ENCODE data around the gene PPP2R3B. TPM values are rescaled to one million over a fixed set of nuclear protein-coding genes. Genes with fewer than 3 reads are reported as not detected.

Gene PPP2R3B
- total and polyA plus RNA-seq, 2 of the 13 experiments (the other 11 are each of a cell fraction or from before 2014, with no cell fraction given): 17.0 to 21.4 TPM

GRCh38 chrX:387729-388128 lies 1.0 kb upstream of the PPP2R3B start:
- peak overlapping the region; percentile 100 for H3K9ac ChIP-seq (ENCODE audit: insufficient read depth, low read depth, low read length)
- peaks cover 21% of the 10 kb centered on the region for H3K4me1 ChIP-seq (ENCODE audit: insufficient read depth, low read length)
- no peaks in the 10 kb centered on the region for H3K79me2 ChIP-seq (ENCODE audit: insufficient read depth, low read length)
- TF ChIP-seq RBM22 (optimal IDR thresholded peaks at IDR 0.05; ENCODE audit: low read length): no peak
- no peak for TF ChIP-seq CBX1 (IDR thresholded peaks at IDR 0.05; ENCODE audit: low read depth)
- no peak for TF ChIP-seq STAT6 (CRISPR knock-in tag; IDR thresholded peaks at IDR 0.05; ENCODE audit: borderline replicate concordance)
- TF ChIP-seq WIZ (CRISPR knock-in tag; IDR thresholded peaks at IDR 0.05): no peak
- no peak for TF ChIP-seq TEAD2 (CRISPR knock-in tag; IDR thresholded peaks at IDR 0.05)
- TF ChIP-seq REPIN1 (CRISPR knock-in tag; IDR thresholded peaks at IDR 0.05; ENCODE audit: borderline replicate concordance, low read depth): 0 out of 2 replicates have a peak, but pooled peaks have one; percentile 16
- no peak for TF ChIP-seq ZNF746 (CRISPR knock-in tag; IDR thresholded peaks at IDR 0.05)
- no peaks in the 10 kb centered on the region for H4K20me1 ChIP-seq (ENCODE audit: insufficient read depth, low read length)
- H2AFZ ChIP-seq (ENCODE audit: low read length): peak overlapping the region; percentile 83
- POLR2A ChIA-PET: no interaction called here
- in situ Hi-C loops (cut with HindIII; ENCODE audit: extremely low pct_ligation_motif_present, low pct_unique_long_range_greater_than_20kb) (no loop called here), intact Hi-C loops (cut with micrococcal nuclease; ENCODE audit: unreplicated experiment) (no loop called here)
- FAIRE-seq: no peak
- no peak for ATAC-seq
- H3K4me2 ChIP-seq (ENCODE audit: low read depth, low read length): peak overlapping the region; percentile 87
- peak overlapping the region; percentile 99 for H3K27ac ChIP-seq (ENCODE audit: extremely low read length, insufficient read depth, low read length)
- H3K27me3 ChIP-seq (ENCODE audit: control insufficient read depth in 1 of 2, insufficient read depth in 2 of 2, low read length in 2 of 2): no peaks in the 10 kb centered on the region
- BruUV-seq (replicated peaks): no TSS peak
- H3K9me3 ChIP-seq (ENCODE audit: low read length): no peaks in the 10 kb centered on the region
- 73% methylated on average over 14 of the region's 14 CpGs for WGBS (ENCODE audit: low lambda C conversion rate)
- no peak for DNase-seq (ENCODE audit: low spot score)
- H3K36me3 ChIP-seq (replicated peaks in 1 of 2; ENCODE audit: control insufficient read depth in 1 of 2, insufficient read depth in 2 of 2, low read length in 2 of 2): no peaks in the 10 kb centered on the region
- CTCF ChIA-PET (ENCODE audit: low intra/inter-chr PET ratio, low total read pairs): no interaction called here
- H3K4me3 ChIP-seq (replicated peaks in 1 of 3; ENCODE audit: insufficient read depth in 1 of 3, low read depth in 2 of 3, low read length in 3 of 3): peak overlapping the region; percentile 69 to 92 (median 70)

All from HepG2 (cell line).